HepG2 (cell line): ENCODE data around the gene LDLRAP1. TPM values are rescaled to one million over a fixed set of nuclear protein-coding genes. Genes with fewer than 3 reads are reported as not detected.

Source experiments
- ATRX ChIP-seq: sonication (generic); formaldehyde crosslinking; IDR thresholded peaks from 2 replicates; pipeline ENCODE4 v1.4.0; 2020; ENCODE audit warnings: missing genetic modification reagents, borderline replicate concordance
- CREB3 ChIP-seq: sonication (generic); formaldehyde crosslinking; IDR thresholded peaks from 2 replicates; pipeline ENCODE4 v1.5.0; 2020; ENCODE audit warnings: missing genetic modification reagents
- EED ChIP-seq: sonication (generic); formaldehyde crosslinking; IDR thresholded peaks from 2 replicates; pipeline ENCODE4 v1.5.0; 2020; ENCODE audit warnings: mild to moderate bottlenecking, missing genetic modification reagents
- FOXP4 ChIP-seq: sonication (generic); formaldehyde crosslinking; IDR thresholded peaks from 2 replicates; pipeline ENCODE4 v1.4.0; 2020; ENCODE audit warnings: missing genetic modification reagents
- GABPA ChIP-seq, 2 experiments: IDR thresholded peaks; 2 replicates each; pipeline ENCODE4 v1.6.1; 2011 to 2016; ENCODE audit warnings: low read depth in 2 of 2, low read length in 1 of 2, missing biosample characterization in 1 of 2, missing genetic modification characterization in 1 of 2
- ISL2 ChIP-seq: sonication (generic); formaldehyde crosslinking; IDR thresholded peaks from 2 replicates; pipeline ENCODE4 v1.5.0; 2020; ENCODE audit warnings: missing genetic modification reagents
- KAT8 ChIP-seq: IDR thresholded peaks from 2 replicates; pipeline ENCODE4 v1.6.1; 2016; ENCODE audit warnings: missing genetic modification reagents, missing compliant biosample characterization
- MIER3 ChIP-seq: IDR thresholded peaks from 2 replicates; pipeline ENCODE4 v1.6.1; 2016; ENCODE audit warnings: missing compliant biosample characterization, borderline replicate concordance
- PITX1 ChIP-seq: sonication (generic); formaldehyde crosslinking; IDR thresholded peaks from 2 replicates; pipeline ENCODE4 v1.5.1; 2020; ENCODE audit warnings: mild to moderate bottlenecking, missing genetic modification reagents
- SP4 ChIP-seq: sonication (generic); formaldehyde crosslinking; IDR thresholded peaks from 2 replicates; pipeline ENCODE4 v1.8.1; 2023; ENCODE audit warnings: mild to moderate bottlenecking, missing genetic modification reagents
- SRSF1 ChIP-seq: fragments of 200-400 bp; formaldehyde crosslinking; optimal IDR thresholded peaks from 2 replicates; pipeline ENCODE3; 2017; ENCODE audit warnings: mild to moderate bottlenecking, low read depth, low read length, moderate library complexity
- TSC22D2 ChIP-seq: sonication (generic); formaldehyde crosslinking; IDR thresholded peaks from 2 replicates; pipeline ENCODE4 v1.5.1; 2020; ENCODE audit warnings: missing genetic modification reagents, mild to moderate bottlenecking, borderline replicate concordance
- UBTF ChIP-seq: sonication (generic); formaldehyde crosslinking; IDR thresholded peaks from 2 replicates; pipeline ENCODE4 v1.4.0; 2020; ENCODE audit warnings: mild to moderate bottlenecking, missing genetic modification reagents
- ZBTB21 ChIP-seq: sonication (generic); formaldehyde crosslinking; IDR thresholded peaks from 2 replicates; pipeline ENCODE4 v1.4.0; 2020; ENCODE audit warnings: missing genetic modification reagents
- ZFAT ChIP-seq: sonication (generic); formaldehyde crosslinking; conservative IDR thresholded peaks from 2 replicates; pipeline ENCODE4 v1.8.1; 2023; ENCODE audit warnings: missing genetic modification reagents, inconsistent platforms
- ZFP41 ChIP-seq: sonication (generic); formaldehyde crosslinking; IDR thresholded peaks from 2 replicates; pipeline ENCODE4 v1.4.0; 2020; ENCODE audit warnings: mild to moderate bottlenecking, missing genetic modification reagents, borderline replicate concordance
- ZMYM2 ChIP-seq: sonication (generic); formaldehyde crosslinking; IDR thresholded peaks from 2 replicates; pipeline ENCODE4 v1.8.0; 2022; ENCODE audit warnings: mild to moderate bottlenecking, missing genetic modification reagents
- ZNF124 ChIP-seq: sonication (generic); formaldehyde crosslinking; IDR thresholded peaks from 2 replicates; pipeline ENCODE4 v1.4.0; 2020; ENCODE audit warnings: missing genetic modification reagents
- ZNF264 ChIP-seq: sonication (generic); formaldehyde crosslinking; IDR thresholded peaks from 2 replicates; pipeline ENCODE4 v1.4.0; 2020; ENCODE audit warnings: missing genetic modification reagents
- ZNF362 ChIP-seq: sonication (generic); formaldehyde crosslinking; IDR thresholded peaks from 2 replicates; pipeline ENCODE4 v1.4.0; 2020; ENCODE audit warnings: missing genetic modification reagents, mild to moderate bottlenecking, borderline replicate concordance
- ZNF572 ChIP-seq: sonication (generic); formaldehyde crosslinking; IDR thresholded peaks from 2 replicates; pipeline ENCODE4 v1.5.1; 2020; ENCODE audit warnings: mild to moderate bottlenecking, missing genetic modification reagents
- ZNF615 ChIP-seq: sonication (generic); formaldehyde crosslinking; IDR thresholded peaks from 2 replicates; pipeline ENCODE4 v1.5.0; 2020; ENCODE audit warnings: mild to moderate bottlenecking, missing genetic modification reagents, borderline replicate concordance
- ZNF749 ChIP-seq: sonication (generic); formaldehyde crosslinking; IDR thresholded peaks from 2 replicates; pipeline ENCODE4 v1.8.0; 2022; ENCODE audit warnings: mild to moderate bottlenecking, missing genetic modification reagents, moderate library complexity, borderline replicate concordance
- ZNF883 ChIP-seq: sonication (generic); formaldehyde crosslinking; IDR thresholded peaks from 2 replicates; pipeline ENCODE4 v1.5.1; 2020; ENCODE audit warnings: mild to moderate bottlenecking, missing genetic modification reagents; ENCODE audit errors: not compliant biosample characterization
- ZSCAN9 ChIP-seq: IDR thresholded peaks from 2 replicates; pipeline ENCODE4 v1.6.1; 2016; ENCODE audit warnings: borderline replicate concordance
- polyA plus RNA-seq, 8 experiments: library from polyadenylated mRNA; depleted of rRNA in 3 of 8; stranded (reverse) in 7 of 8; unstranded in 1 of 8; fragments of >200 nt; fragmentation: Illumina TruSeq in 4 of 8; extraction: Trizol in 4 of 8; gene quantifications; 2 replicates each; pipeline versions ENCODE4 v1.2.1 to v1.2.3, GENCODE V29; 2011 to 2016; ENCODE audit warnings: low read depth in 4 of 8, missing spikeins in 1 of 8, mixed read lengths in 1 of 8; ENCODE audit not compliant: insufficient read depth in 1 of 8
- total RNA-seq, 5 experiments: library from RNA; depleted of rRNA; stranded (reverse); fragments of >200 nt; fragmentation: Illumina TruSeq; extraction: Trizol; gene quantifications; 2 replicates each; pipeline ENCODE4 v1.2.3, GENCODE V29; 2016; ENCODE audit warnings: low read depth in 1 of 5

LDLRAP1 gene
- total and polyA plus RNA-seq, 2 of the 13 experiments (the other 11 are each of a cell fraction or from before 2014, with no cell fraction given), result 7.2 to 12.1 TPM

GRCh38 chr1:25543425-25544242 lies at the start of gene LDLRAP1 (continued):
- peak; percentile 63 for TF ChIP-seq UBTF (CRISPR knock-in tag)
- TF ChIP-seq CREB3 (CRISPR knock-in tag), result no peak
- TF ChIP-seq PITX1 (CRISPR knock-in tag), result no peak
- no peak for TF ChIP-seq ZFAT (CRISPR knock-in tag)
- no peak for TF ChIP-seq EED (CRISPR knock-in tag)
- no peak for TF ChIP-seq TSC22D2
- TF ChIP-seq ZBTB21 (CRISPR knock-in tag), result no peak
- no peak for TF ChIP-seq FOXP4 (CRISPR knock-in tag)
- no peak for TF ChIP-seq ZFP41
- TF ChIP-seq ISL2, result no peak
- TF ChIP-seq ZNF264 (CRISPR knock-in tag), result no peak
- no peak for TF ChIP-seq GABPA (IDR thresholded peaks at IDR 0.05; ENCODE audit: low read depth, low read length)
- TF ChIP-seq GABPA (CRISPR knock-in tag; IDR thresholded peaks at IDR 0.05; ENCODE audit: low read depth), result no peak
- TF ChIP-seq ATRX, result no peak
- no peak for TF ChIP-seq ZNF572 (CRISPR knock-in tag)
- TF ChIP-seq ZSCAN9 (CRISPR knock-in tag), result no peak
- TF ChIP-seq ZNF615, result no peak
- TF ChIP-seq SP4, result peak; percentile 80
- TF ChIP-seq MIER3 (CRISPR knock-in tag), result no peak
- no peak for TF ChIP-seq ZMYM2 (CRISPR knock-in tag)
- TF ChIP-seq ZNF124 (CRISPR knock-in tag), result no peak
- no peak for TF ChIP-seq SRSF1
- no peak for TF ChIP-seq ZNF749
- no peak for TF ChIP-seq ZNF883 (CRISPR knock-in tag)
- TF ChIP-seq ZNF362, result no peak
- TF ChIP-seq KAT8 (CRISPR knock-in tag), result no peak
